Stomach (tissue), 4 donors: ENCODE measurements around the gene GALE.

Experiments
- POLR2A ChIP-seq, 4 donors: fragments of 450-650 bp; IDR thresholded peaks; one replicate each; pipeline ENCODE4 v1.6.1; 2016; ENCODE audit warnings: antibody characterized with exemption in 4 of 4, control low read depth in 2 of 4, mild to moderate bottlenecking in 1 of 4, moderate library complexity in 1 of 4
- TF ChIP-seq, protein P1 (sequence below), 7 experiments: fragments of 450-650 bp in 4 of 7; fragments of 200-600 bp in 3 of 7; sonication (generic) in 3 of 7; IDR thresholded peaks; one replicate each; pipeline ENCODE4 v1.5.1; 2016 to 2019; ENCODE audit warnings: antibody characterized with exemption in 7 of 7, control low read depth in 2 of 7, mild to moderate bottlenecking in 1 of 7

GRCh38 chr1:23751815-23752200, 48.7 kb downstream of the GALE start:
- TF ChIP-seq, protein P1, sequence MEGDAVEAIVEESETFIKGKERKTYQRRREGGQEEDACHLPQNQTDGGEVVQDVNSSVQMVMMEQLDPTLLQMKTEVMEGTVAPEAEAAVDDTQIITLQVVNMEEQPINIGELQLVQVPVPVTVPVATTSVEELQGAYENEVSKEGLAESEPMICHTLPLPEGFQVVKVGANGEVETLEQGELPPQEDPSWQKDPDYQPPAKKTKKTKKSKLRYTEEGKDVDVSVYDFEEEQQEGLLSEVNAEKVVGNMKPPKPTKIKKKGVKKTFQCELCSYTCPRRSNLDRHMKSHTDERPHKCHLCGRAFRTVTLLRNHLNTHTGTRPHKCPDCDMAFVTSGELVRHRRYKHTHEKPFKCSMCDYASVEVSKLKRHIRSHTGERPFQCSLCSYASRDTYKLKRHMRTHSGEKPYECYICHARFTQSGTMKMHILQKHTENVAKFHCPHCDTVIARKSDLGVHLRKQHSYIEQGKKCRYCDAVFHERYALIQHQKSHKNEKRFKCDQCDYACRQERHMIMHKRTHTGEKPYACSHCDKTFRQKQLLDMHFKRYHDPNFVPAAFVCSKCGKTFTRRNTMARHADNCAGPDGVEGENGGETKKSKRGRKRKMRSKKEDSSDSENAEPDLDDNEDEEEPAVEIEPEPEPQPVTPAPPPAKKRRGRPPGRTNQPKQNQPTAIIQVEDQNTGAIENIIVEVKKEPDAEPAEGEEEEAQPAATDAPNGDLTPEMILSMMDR (IDR thresholded peaks at IDR 0.05): no peak
- TF ChIP-seq POLR2A (IDR thresholded peaks at IDR 0.05): no peak
